ENCODE data around the gene PRODH2.
A peak's percentile ranks its signal among the peaks of the same experiment; 100 is the strongest.

Gene PRODH2

DNA sequence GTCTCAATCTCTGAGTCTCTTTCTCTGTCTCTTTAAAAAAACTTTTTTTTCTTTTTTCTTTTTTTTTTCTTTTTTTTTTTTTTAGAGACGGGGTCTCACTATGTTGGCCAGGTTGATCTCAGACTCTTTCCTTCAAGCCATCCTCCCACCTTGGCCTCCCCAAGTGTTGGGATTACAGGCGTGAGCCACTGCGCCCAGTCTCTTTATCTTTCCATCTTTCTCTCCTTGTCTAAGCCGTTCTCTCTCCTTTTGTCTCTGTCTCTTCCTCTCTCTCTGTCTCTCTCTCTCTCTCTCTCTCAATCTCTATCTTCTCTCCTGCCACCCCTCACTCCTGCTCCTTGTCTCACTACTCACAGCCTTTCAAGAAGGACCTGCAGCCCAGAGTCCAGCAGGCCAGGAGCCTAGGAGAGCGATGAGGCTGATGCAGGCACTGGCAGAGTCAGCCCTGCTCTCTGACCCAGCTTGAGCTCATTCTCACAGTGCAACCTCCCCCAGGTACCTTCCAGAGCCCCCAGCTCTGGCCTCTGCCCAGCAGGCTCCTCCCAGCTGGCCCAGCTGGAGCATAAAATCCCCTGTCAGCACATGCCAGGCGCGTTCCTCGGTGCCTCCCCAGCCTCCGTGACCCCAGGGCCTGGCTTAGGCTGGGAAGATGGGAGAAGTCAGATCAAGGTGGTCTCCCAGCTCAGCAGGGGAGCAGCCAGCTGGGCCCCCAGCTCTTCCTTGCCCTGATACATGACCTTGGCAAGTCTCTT lies 39.6 kb upstream of the PRODH2 start, which contains the start of gene NPHS1:
NPHS1 (minus strand) TSS at position 476 of the 752 bp plus-strand sequence. CDS start 667 bp downstream, outside the sequence.
- peaks cover 49 to 81% (median 72%) of the 10 kb centered on the region in 5 donors for H3K27me3 ChIP-seq (ENCODE audit: control insufficient read depth in 5 of 5, insufficient read depth in 4 of 5, low read length in 5 of 5)
- H3K27ac ChIP-seq (ENCODE audit: low read depth, low read length) = no peak within 1 kb of the TSS
- no peaks in the 10 kb centered on the region for H3K9me3 ChIP-seq (ENCODE audit: control insufficient read depth in 5 of 5, low read length in 5 of 5)
- H3K9ac ChIP-seq (ENCODE audit: low read length in 5 of 5) = no peak within 1 kb of the TSS
- no peaks in the 10 kb centered on the region for H3K36me3 ChIP-seq (ENCODE audit: control insufficient read depth in 5 of 5, insufficient read depth in 5 of 5, low read length in 5 of 5)
- peaks cover 0 to 11% (median 9%) of the 10 kb centered on the region in 5 donors for H3K4me1 ChIP-seq (ENCODE audit: control insufficient read depth in 5 of 5, insufficient read depth in 5 of 5, low read length in 5 of 5)
- no peak within 1 kb of the TSS for H3K4me3 ChIP-seq (ENCODE audit: low read depth in 1 of 5, low read length in 5 of 5)

DNA sequence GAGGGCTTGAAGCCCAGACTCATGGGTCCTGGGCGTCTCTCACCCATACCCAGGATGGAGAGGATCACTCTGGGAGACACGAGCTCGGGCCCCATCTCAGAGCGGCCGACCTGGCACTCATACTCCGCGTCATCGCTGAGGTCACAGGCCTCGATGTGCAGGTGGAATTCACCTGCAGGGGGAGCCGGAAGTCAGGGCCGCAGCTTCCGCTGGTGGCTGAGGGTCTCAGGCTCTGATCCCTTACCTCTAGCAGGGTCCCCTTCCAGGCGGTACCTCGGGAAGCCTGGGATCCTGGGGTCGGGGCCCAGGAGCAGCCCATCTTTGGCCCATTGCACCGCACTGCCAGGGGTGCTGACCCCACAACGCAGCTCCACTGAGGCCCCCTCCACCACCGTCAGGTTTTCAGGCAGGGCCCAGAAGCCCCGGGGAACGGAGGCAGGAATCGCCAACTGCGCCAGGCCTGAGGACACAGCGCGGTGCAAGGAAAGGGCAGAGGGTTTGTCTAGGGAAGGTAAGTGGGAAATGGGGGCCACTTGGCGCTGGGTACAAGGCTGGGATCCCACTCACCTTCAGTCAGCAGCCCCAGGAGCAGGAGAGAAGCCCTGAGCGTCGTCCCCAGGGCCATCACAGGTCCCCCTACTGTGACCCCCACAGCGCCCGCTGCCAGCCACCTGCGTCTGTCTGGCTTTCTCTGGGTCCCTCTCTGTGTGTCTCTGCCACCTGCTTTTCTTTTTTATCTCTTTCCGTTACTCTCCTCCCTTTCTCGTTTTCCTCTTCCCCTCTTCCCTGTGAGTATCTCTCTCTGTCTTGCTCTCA lies 38.8 kb upstream of the PRODH2 start:
- H3K4me1 ChIP-seq (ENCODE audit: control insufficient read depth in 5 of 5, insufficient read depth in 5 of 5, low read length in 5 of 5) = peaks cover 0 to 4% (median 2%) of the 10 kb centered on the region in 5 donors
- no peaks in the 10 kb centered on the region for H3K9me3 ChIP-seq (ENCODE audit: control insufficient read depth in 5 of 5, low read length in 5 of 5)
- H3K36me3 ChIP-seq (ENCODE audit: control insufficient read depth in 5 of 5, insufficient read depth in 5 of 5, low read length in 5 of 5) = no peaks in the 10 kb centered on the region
- no peak overlapping the region for H3K9ac ChIP-seq (ENCODE audit: low read length in 5 of 5)
- H3K4me3 ChIP-seq (ENCODE audit: low read depth in 1 of 5, low read length in 5 of 5) = no peak overlapping the region
- no peak overlapping the region for H3K27ac ChIP-seq (ENCODE audit: low read depth, low read length)
- H3K27me3 ChIP-seq (ENCODE audit: control insufficient read depth in 5 of 5, insufficient read depth in 4 of 5, low read length in 5 of 5) = peaks cover 45 to 73% (median 66%) of the 10 kb centered on the region in 5 donors

DNA sequence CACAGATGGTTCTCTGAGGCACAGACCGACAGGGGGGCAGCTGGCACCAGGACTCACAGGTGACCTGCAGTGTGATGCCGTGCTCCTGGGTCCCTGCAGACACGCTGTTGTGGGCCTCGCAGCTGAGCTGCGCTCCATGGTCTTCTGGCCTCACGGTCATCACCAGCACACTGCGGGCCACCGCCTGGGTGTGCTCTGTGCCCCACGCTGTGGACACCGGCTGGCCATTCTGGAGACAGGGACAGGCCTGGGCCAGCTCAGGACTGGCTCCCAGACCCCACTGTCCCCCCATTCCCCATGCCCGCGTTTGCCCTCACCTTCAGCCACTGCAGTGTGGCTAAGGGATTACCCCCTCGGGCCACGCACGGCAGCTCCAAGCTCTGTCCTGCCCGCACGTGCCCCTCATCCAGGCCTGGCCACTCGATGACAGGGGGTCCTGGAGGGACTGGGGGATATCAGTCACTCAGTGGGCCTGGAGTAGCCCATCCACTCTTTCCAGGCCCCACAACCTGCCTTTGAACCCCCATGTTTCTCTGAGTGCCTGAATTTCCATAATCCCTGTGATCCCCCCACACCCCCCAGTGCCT lies 36.4 kb upstream of the PRODH2 start:
- H3K36me3 ChIP-seq (ENCODE audit: control insufficient read depth in 5 of 5, insufficient read depth in 5 of 5, low read length in 5 of 5) = no peaks in the 10 kb centered on the region
- H3K4me3 ChIP-seq (ENCODE audit: low read depth in 1 of 5, low read length in 5 of 5) = no peak overlapping the region
- no peak overlapping the region for H3K27ac ChIP-seq (ENCODE audit: low read depth, low read length)
- no peak overlapping the region for H3K9ac ChIP-seq (ENCODE audit: low read length in 5 of 5)
- peaks cover 0 to 15% (median 10%) of the 10 kb centered on the region in 5 donors for H3K4me1 ChIP-seq (ENCODE audit: control insufficient read depth in 5 of 5, insufficient read depth in 5 of 5, low read length in 5 of 5)
- H3K27me3 ChIP-seq (ENCODE audit: control insufficient read depth in 5 of 5, insufficient read depth in 4 of 5, low read length in 5 of 5) = peaks cover 43 to 75% (median 66%) of the 10 kb centered on the region in 5 donors
- no peaks in the 10 kb centered on the region for H3K9me3 ChIP-seq (ENCODE audit: control insufficient read depth in 5 of 5, low read length in 5 of 5)

- Histone ChIP-seq H3K27me3 (ENCODE audit: control insufficient read depth in 5 of 5, insufficient read depth in 4 of 5, low read length in 5 of 5) (peaks cover 47 to 80% (median 71%) of the 10 kb centered on the region in 5 donors), H3K36me3 (ENCODE audit: control insufficient read depth in 5 of 5, insufficient read depth in 5 of 5, low read length in 5 of 5) (no peaks in the 10 kb centered on the region), H3K9me3 (ENCODE audit: control insufficient read depth in 5 of 5, low read length in 5 of 5) (no peaks in the 10 kb centered on the region), H3K27ac (ENCODE audit: low read depth, low read length) (no peak overlapping the region), H3K4me1 (ENCODE audit: control insufficient read depth in 5 of 5, insufficient read depth in 5 of 5, low read length in 5 of 5) (peaks cover 0 to 19% (median 11%) of the 10 kb centered on the region in 5 donors), H3K4me3 (ENCODE audit: low read depth in 1 of 5, low read length in 5 of 5) (no peak overlapping the region), H3K9ac (ENCODE audit: low read length in 5 of 5) (no peak overlapping the region)
Observed at GRCh38 chr19:35848486-35848885, 35.8 kb upstream of the PRODH2 start.

- Histone ChIP-seq H3K27ac (ENCODE audit: low read depth, low read length) (no peak overlapping the region), H3K36me3 (ENCODE audit: control insufficient read depth in 5 of 5, insufficient read depth in 5 of 5, low read length in 5 of 5) (no peaks in the 10 kb centered on the region), H3K27me3 (ENCODE audit: control insufficient read depth in 5 of 5, insufficient read depth in 4 of 5, low read length in 5 of 5) (peaks cover 53 to 81% (median 71%) of the 10 kb centered on the region in 5 donors)
Observed at GRCh38 chr19:35847911-35848310, 35.3 kb upstream of the PRODH2 start.

DNA sequence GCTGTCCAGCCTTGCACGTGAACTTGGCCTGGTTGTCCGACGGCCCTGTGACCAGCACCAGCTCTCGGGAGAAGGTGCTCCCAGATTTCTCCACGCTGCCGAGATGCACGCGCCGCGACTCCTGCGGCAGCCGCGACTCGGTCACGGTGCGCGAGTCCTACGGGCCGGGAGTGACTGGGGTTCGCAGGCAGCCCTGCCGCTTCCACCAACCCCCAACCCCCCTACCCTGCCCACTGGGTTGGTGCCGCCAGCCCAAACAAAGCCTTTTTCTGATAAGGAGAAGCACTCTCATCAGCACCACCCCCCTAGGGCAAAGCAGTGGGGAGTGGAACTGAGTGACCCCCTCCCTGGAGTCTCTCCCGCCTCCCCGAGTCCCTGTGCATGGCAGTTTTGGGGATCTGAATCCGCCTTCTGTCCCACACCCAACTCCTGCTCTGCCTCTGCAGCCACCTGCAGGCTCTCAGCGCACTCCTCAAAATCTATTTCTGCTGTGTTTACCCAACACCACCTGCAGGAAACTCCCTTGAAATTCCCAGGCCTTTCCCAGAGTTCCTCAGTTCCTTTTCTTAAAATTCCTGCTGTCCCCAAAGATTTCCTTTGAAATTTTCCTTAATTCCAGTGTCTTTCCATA lies 33.5 kb upstream of the PRODH2 start:
- Histone ChIP-seq H3K4me1 (ENCODE audit: control insufficient read depth in 5 of 5, insufficient read depth in 5 of 5, low read length in 5 of 5) (peaks cover 0 to 19% (median 11%) of the 10 kb centered on the region in 5 donors), H3K4me3 (ENCODE audit: low read depth in 1 of 5, low read length in 5 of 5) (no peak overlapping the region), H3K27me3 (ENCODE audit: control insufficient read depth in 5 of 5, insufficient read depth in 4 of 5, low read length in 5 of 5) (peaks cover 57 to 79% (median 71%) of the 10 kb centered on the region in 5 donors), H3K9ac (ENCODE audit: low read length in 5 of 5) (no peak overlapping the region), H3K36me3 (ENCODE audit: control insufficient read depth in 5 of 5, insufficient read depth in 5 of 5, low read length in 5 of 5) (no peaks in the 10 kb centered on the region), H3K9me3 (ENCODE audit: control insufficient read depth in 5 of 5, low read length in 5 of 5) (no peaks in the 10 kb centered on the region), H3K27ac (ENCODE audit: low read depth, low read length) (no peak overlapping the region)

More at GRCh38 chr19:35847911-35848310, 35.3 kb upstream of the PRODH2 start:
- no peak overlapping the region for H3K9ac ChIP-seq (ENCODE audit: low read length in 5 of 5)
- no peak overlapping the region for H3K4me3 ChIP-seq (ENCODE audit: low read depth in 1 of 5, low read length in 5 of 5)
- H3K9me3 ChIP-seq (ENCODE audit: control insufficient read depth in 5 of 5, low read length in 5 of 5) = no peaks in the 10 kb centered on the region
- peaks cover 0 to 19% (median 11%) of the 10 kb centered on the region in 5 donors for H3K4me1 ChIP-seq (ENCODE audit: control insufficient read depth in 5 of 5, insufficient read depth in 5 of 5, low read length in 5 of 5)

GRCh38 chr19:35845215-35846037 lies 32.8 kb upstream of the PRODH2 start:
- H3K9me3 ChIP-seq (ENCODE audit: control insufficient read depth in 5 of 5, low read length in 5 of 5) = no peaks in the 10 kb centered on the region
- H3K4me1 ChIP-seq (ENCODE audit: control insufficient read depth in 5 of 5, insufficient read depth in 5 of 5, low read length in 5 of 5) = peaks cover 0 to 19% (median 11%) of the 10 kb centered on the region in 5 donors
- H3K9ac ChIP-seq (ENCODE audit: low read length in 5 of 5) = no peak overlapping the region
- H3K27me3 ChIP-seq (ENCODE audit: control insufficient read depth in 5 of 5, insufficient read depth in 4 of 5, low read length in 5 of 5) = peaks cover 53 to 72% (median 63%) of the 10 kb centered on the region in 5 donors
- peak overlapping the region in 4 of 5 donors; percentile 6 to 50 (median 25) for H3K4me3 ChIP-seq (ENCODE audit: low read depth in 1 of 5, low read length in 5 of 5)
- H3K27ac ChIP-seq (ENCODE audit: low read depth, low read length) = no peak overlapping the region
- H3K36me3 ChIP-seq (ENCODE audit: control insufficient read depth in 5 of 5, insufficient read depth in 5 of 5, low read length in 5 of 5) = no peaks in the 10 kb centered on the region

DNA sequence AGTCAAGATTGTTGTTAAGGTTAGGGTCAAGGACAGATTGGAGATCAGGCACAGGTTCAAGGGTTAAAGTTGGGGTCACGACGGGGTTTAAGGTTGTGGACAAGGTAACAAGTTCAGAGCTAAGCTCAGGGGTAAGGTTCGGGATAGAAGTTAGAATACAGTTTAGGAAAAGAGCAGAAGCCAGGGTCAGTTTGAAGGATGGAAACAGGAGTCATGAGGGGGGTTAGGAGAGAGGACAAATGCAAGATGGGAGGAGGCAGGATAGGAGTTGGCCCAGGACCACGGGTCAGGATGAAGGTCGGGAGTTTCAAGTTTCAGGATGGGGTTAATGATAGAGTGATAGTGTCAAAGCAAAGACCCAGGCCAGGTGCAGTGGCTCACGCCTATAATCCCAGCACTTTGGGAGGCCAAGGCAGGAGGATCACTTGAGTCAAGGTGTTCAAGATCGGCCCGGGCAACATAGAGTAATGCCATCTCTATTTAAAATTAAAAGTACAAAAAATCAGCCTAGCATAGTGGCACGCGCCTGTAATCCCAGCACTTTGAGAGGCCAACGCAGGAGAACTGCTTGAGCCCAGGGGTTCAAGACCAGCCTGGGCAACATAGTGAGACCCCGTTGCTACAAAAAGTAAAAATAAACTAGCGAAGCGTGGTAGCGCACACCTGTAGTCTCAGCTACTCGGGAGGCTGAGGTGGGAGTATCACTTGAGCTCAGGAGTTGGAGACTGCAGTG lies 32.0 kb upstream of the PRODH2 start:
- H3K27me3 ChIP-seq (ENCODE audit: control insufficient read depth in 5 of 5, insufficient read depth in 4 of 5, low read length in 5 of 5) = peaks cover 46 to 67% (median 59%) of the 10 kb centered on the region in 5 donors
- H3K9me3 ChIP-seq (ENCODE audit: control insufficient read depth in 5 of 5, low read length in 5 of 5) = peaks cover 0 to under 1% (median 0%) of the 10 kb centered on the region in 5 donors
- peak overlapping the region in 2 of 5 donors; percentile 27 to 50 for H3K4me3 ChIP-seq (ENCODE audit: low read depth in 1 of 5, low read length in 5 of 5)
- H3K36me3 ChIP-seq (ENCODE audit: control insufficient read depth in 5 of 5, insufficient read depth in 5 of 5, low read length in 5 of 5) = no peaks in the 10 kb centered on the region
- no peak overlapping the region for H3K27ac ChIP-seq (ENCODE audit: low read depth, low read length)
- no peak overlapping the region for H3K9ac ChIP-seq (ENCODE audit: low read length in 5 of 5)
- peaks cover 0 to 19% (median 11%) of the 10 kb centered on the region in 5 donors for H3K4me1 ChIP-seq (ENCODE audit: control insufficient read depth in 5 of 5, insufficient read depth in 5 of 5, low read length in 5 of 5)
